Activated naive CD8-positive, alpha-beta T cell treated with anti-CD3 and anti-CD28 coated beads, Interleukin-2, amount 50 U/mL, for 24 hours (primary cell): ENCODE results near the gene IQCB1.
A peak's percentile ranks its signal among the peaks of the same experiment; 100 is the strongest.
"Not testable (repeated sequence)": the region's sequence is repeated elsewhere in the genome, so short reads cannot be mapped to it uniquely, and the experiment has no call there.

ENCODE experiments used
- ATAC-seq: fragments of 150-1000 bp; cut with Tn5 transposase; one replicate; pipeline ENCODE4 v1.10.0; 2021
- DNase-seq: peaks from one replicate; pipeline ENCODE4 v3.0.0; 2021
- H3K27ac Mint-ChIP-seq: one replicate; pipeline ENCODE4 v1.8.0; 2021; ENCODE audit warnings: mild to moderate bottlenecking, mixed read lengths
- H3K27me3 Mint-ChIP-seq: one replicate; pipeline ENCODE4 v1.8.0; 2021; ENCODE audit warnings: mixed read lengths
- H3K36me3 Mint-ChIP-seq: one replicate; pipeline ENCODE4 v1.8.0; 2021; ENCODE audit warnings: low read depth, mixed read lengths
- H3K4me1 Mint-ChIP-seq: one replicate; pipeline ENCODE4 v1.8.0; 2021; ENCODE audit warnings: mixed read lengths
- H3K4me3 Mint-ChIP-seq: one replicate; pipeline ENCODE4 v1.8.0; 2021; ENCODE audit warnings: mild to moderate bottlenecking, moderate library complexity, mixed read lengths
- H3K9me3 Mint-ChIP-seq: one replicate; pipeline ENCODE4 v1.8.0; 2021; ENCODE audit warnings: mixed read lengths

IQCB1 gene

DNA sequence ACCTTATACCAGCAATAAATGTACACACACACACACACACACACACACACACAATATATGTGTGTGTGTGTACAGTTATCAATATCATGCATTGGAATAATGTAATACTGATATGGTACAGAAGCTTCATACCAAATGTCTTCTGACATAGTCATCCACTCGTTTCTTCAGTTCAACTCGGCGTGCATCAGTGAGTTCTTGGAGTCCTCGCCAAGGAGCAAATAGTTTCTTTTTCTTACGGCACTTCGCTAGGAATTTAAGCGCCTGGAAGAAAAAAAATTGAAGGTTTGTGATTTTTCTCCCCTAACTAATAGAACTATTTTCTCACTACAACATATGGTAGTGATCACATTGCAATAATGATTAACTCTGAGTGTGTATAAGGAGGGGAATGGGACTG is 53.2 kb downstream of the IQCB1 start:
- H3K9me3 Mint-ChIP-seq = no peaks in the 10 kb centered on the region
- no peak for ATAC-seq
- no peak for DNase-seq
- no peaks in the 10 kb centered on the region for H3K4me1 Mint-ChIP-seq
- H3K27me3 Mint-ChIP-seq = no peaks in the 10 kb centered on the region
- no peak overlapping the region for H3K4me3 Mint-ChIP-seq
- peaks cover 76% of the 10 kb centered on the region for H3K36me3 Mint-ChIP-seq
- H3K27ac Mint-ChIP-seq = no peak overlapping the region

GRCh38 chr3:121775095-121775494 is 59.8 kb downstream of the IQCB1 start:
- not testable (repeated sequence) for H3K9me3 Mint-ChIP-seq, H3K4me1 Mint-ChIP-seq, H3K27me3 Mint-ChIP-seq, ATAC-seq, DNase-seq, H3K27ac Mint-ChIP-seq, H3K4me3 Mint-ChIP-seq
- H3K36me3 Mint-ChIP-seq = peaks cover 87% of the 10 kb centered on the region

GRCh38 chr3:121769246-121769645 is 65.6 kb downstream of the IQCB1 start:
- no peak overlapping the region for H3K4me3 Mint-ChIP-seq
- H3K27me3 Mint-ChIP-seq = no peaks in the 10 kb centered on the region
- H3K27ac Mint-ChIP-seq = no peak overlapping the region
- ATAC-seq (no peak), DNase-seq (no peak)
- peaks cover 48% of the 10 kb centered on the region for H3K36me3 Mint-ChIP-seq
- no peaks in the 10 kb centered on the region for H3K9me3 Mint-ChIP-seq
- no peaks in the 10 kb centered on the region for H3K4me1 Mint-ChIP-seq

GRCh38 chr3:121768452-121768851 is 66.4 kb downstream of the IQCB1 start:
- H3K36me3 Mint-ChIP-seq = peaks cover 40% of the 10 kb centered on the region
- no peak overlapping the region for H3K27ac Mint-ChIP-seq

GRCh38 chr3:121759541-121760202 is 75.2 kb downstream of the IQCB1 start:
- no peak for ATAC-seq
- H3K4me3 Mint-ChIP-seq = no peak overlapping the region

More at GRCh38 chr3:121768452-121768851, 66.4 kb downstream of the IQCB1 start:
- no peaks in the 10 kb centered on the region for H3K4me1 Mint-ChIP-seq
- H3K4me3 Mint-ChIP-seq = no peak overlapping the region
- H3K27me3 Mint-ChIP-seq = no peaks in the 10 kb centered on the region
- H3K9me3 Mint-ChIP-seq = no peaks in the 10 kb centered on the region
- no peak for ATAC-seq
- no peak for DNase-seq

GRCh38 chr3:121758727-121759450 is 76.0 kb downstream of the IQCB1 start:
- no peak overlapping the region for H3K4me3 Mint-ChIP-seq
- H3K9me3 Mint-ChIP-seq = no peaks in the 10 kb centered on the region
- H3K4me1 Mint-ChIP-seq = no peaks in the 10 kb centered on the region
- no peaks in the 10 kb centered on the region for H3K36me3 Mint-ChIP-seq
- H3K27me3 Mint-ChIP-seq = no peaks in the 10 kb centered on the region
- no peak for ATAC-seq
- DNase-seq = no peak
- no peak overlapping the region for H3K27ac Mint-ChIP-seq

More at GRCh38 chr3:121759541-121760202, 75.2 kb downstream of the IQCB1 start:
- Mint-ChIP-seq H3K27ac (no peak overlapping the region), H3K4me1 (no peaks in the 10 kb centered on the region), H3K9me3 (no peaks in the 10 kb centered on the region), H3K36me3 (no peaks in the 10 kb centered on the region), H3K27me3 (no peaks in the 10 kb centered on the region)
- no peak for DNase-seq

GRCh38 chr3:121757812-121758545 is 76.9 kb downstream of the IQCB1 start:
- ATAC-seq (no peak), DNase-seq (no peak)
- Mint-ChIP-seq H3K36me3 (no peaks in the 10 kb centered on the region), H3K27ac (no peak overlapping the region), H3K9me3 (no peaks in the 10 kb centered on the region), H3K27me3 (peaks cover 2% of the 10 kb centered on the region), H3K4me3 (no peak overlapping the region), H3K4me1 (no peaks in the 10 kb centered on the region)

- Mint-ChIP-seq H3K27me3 (peaks cover 2% of the 10 kb centered on the region), H3K36me3 (no peaks in the 10 kb centered on the region), H3K4me1 (no peaks in the 10 kb centered on the region), H3K9me3 (no peaks in the 10 kb centered on the region), H3K27ac (no peak overlapping the region), H3K4me3 (no peak overlapping the region)
- DNase-seq (no peak), ATAC-seq (no peak)
Measured at GRCh38 chr3:121757087-121757811, 77.6 kb downstream of the IQCB1 start.

- DNase-seq (no peak), ATAC-seq (no peak)
- Mint-ChIP-seq H3K27ac (no peak overlapping the region), H3K4me1 (peaks cover 2% of the 10 kb centered on the region), H3K4me3 (no peak overlapping the region), H3K9me3 (no peaks in the 10 kb centered on the region), H3K36me3 (no peaks in the 10 kb centered on the region), H3K27me3 (peaks cover 2% of the 10 kb centered on the region)
Measured at GRCh38 chr3:121752772-121753171, 82.1 kb downstream of the IQCB1 start.

- H3K36me3 Mint-ChIP-seq = no peaks in the 10 kb centered on the region
- no peak overlapping the region for H3K27ac Mint-ChIP-seq
- ATAC-seq (no peak), DNase-seq (no peak)
- peaks cover 2% of the 10 kb centered on the region for H3K27me3 Mint-ChIP-seq
- H3K4me1 Mint-ChIP-seq = peaks cover 4% of the 10 kb centered on the region
- H3K4me3 Mint-ChIP-seq = no peak overlapping the region
- H3K9me3 Mint-ChIP-seq = no peaks in the 10 kb centered on the region
Measured at GRCh38 chr3:121752261-121752660, 82.6 kb downstream of the IQCB1 start.

DNA sequence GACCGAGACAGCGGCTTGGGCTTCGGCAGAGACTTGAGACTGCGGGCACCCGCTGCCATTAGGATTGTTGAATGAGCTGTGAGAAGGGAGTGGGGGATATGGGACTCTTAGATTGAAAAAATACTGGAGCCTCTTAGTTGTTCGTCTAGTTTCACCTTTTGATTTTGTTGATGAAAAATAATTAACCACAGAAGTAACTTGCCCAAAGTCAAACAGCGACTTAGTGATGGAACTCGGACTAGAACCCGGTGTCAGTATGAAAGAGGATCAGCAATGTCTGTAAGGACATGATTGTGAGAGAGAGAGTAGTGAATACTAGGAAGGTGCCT is 84.8 kb downstream of the IQCB1 start:
- peaks cover 2% of the 10 kb centered on the region for H3K27me3 Mint-ChIP-seq
- H3K36me3 Mint-ChIP-seq = no peaks in the 10 kb centered on the region
- H3K4me3 Mint-ChIP-seq = no peak overlapping the region
- no peaks in the 10 kb centered on the region for H3K9me3 Mint-ChIP-seq
- DNase-seq = no peak
- peaks cover 4% of the 10 kb centered on the region for H3K4me1 Mint-ChIP-seq
- H3K27ac Mint-ChIP-seq = no peak overlapping the region
- ATAC-seq = no peak

DNA sequence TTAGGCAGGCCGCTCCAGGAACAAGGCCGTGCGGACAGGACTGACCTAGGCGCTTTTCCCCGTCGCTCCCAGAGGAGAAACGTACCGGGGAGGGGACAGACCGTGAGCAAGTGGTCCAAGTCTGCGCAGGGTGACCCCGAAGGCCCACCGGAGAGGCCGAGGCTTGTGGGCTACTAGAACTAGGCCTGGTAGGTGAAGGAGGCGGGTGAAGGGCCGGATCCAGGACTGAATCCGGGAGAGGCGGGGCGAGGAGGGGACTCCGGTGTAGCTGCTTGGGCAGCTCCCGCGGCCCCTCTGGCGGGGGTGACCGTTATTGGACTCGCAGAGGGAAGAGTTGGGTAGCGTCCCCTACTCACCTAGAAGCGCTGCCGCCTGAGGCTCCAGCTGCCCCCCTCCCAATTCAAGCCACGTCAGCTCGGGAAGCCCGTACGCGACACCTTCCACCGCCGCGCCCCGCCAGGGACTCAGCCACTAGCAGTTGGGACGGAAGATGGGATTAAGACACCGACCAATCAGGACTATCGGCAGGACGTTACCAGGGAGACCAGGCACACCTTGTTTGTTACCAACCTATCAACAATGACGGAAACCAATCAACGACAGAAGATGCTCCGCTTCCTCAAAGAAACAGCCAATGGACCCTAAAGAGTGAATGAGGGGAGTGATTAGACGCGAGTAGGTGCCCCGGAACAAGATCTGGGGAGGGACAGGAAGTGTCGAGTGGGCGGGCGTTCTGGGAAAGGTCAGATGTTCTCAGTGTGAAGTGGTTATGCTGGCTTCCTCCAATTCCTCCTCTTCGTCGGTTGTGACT is 85.4 kb downstream of the IQCB1 start, which contains the start of gene GOLGB1:
Gene GOLGB1, minus strand, starts transcription at position 466 of the 811 bp plus-strand sequence. CDS start 18,770 bp downstream, outside the sequence.
- H3K27me3 Mint-ChIP-seq = peaks cover 2% of the 10 kb centered on the region
- H3K9me3 Mint-ChIP-seq = no peaks in the 10 kb centered on the region
- ATAC-seq (peak; percentile 98), DNase-seq (peak; percentile 92)
- H3K27ac Mint-ChIP-seq = peak within 1 kb of the TSS; percentile 47
- peaks cover 8% of the 10 kb centered on the region for H3K4me1 Mint-ChIP-seq
- H3K4me3 Mint-ChIP-seq = no peak within 1 kb of the TSS
- H3K36me3 Mint-ChIP-seq = no peaks in the 10 kb centered on the region

- H3K4me1 Mint-ChIP-seq = peaks cover 8% of the 10 kb centered on the region
Measured at GRCh38 chr3:121748680-121749275, 86.1 kb downstream of the IQCB1 start.

More at GRCh38 chr3:121748680-121749275, 86.1 kb downstream of the IQCB1 start:
- ATAC-seq (peak; percentile 14), DNase-seq (no peak)
- Mint-ChIP-seq H3K27me3 (peaks cover 2% of the 10 kb centered on the region), H3K4me3 (no peak overlapping the region), H3K36me3 (no peaks in the 10 kb centered on the region), H3K9me3 (no peaks in the 10 kb centered on the region), H3K27ac (no peak overlapping the region)
